Measurements from ENCODE around the gene CELF2. TPM values are rescaled to one million over a fixed set of nuclear protein-coding genes. Genes with fewer than 3 reads are reported as not detected.

Gene CELF2
- polyA plus RNA-seq, 1 donor from 2014 or later: 55.5 TPM

- Histone ChIP-seq H3K4me3 (ENCODE audit: low read length) (no peak overlapping the region), H3K9me2 (ENCODE audit: insufficient read depth, low read length) (no peaks in the 10 kb centered on the region), H3K9me3 (ENCODE audit: low read length) (no peaks in the 10 kb centered on the region), H3K9ac (ENCODE audit: low read length) (no peak overlapping the region), H2AFZ (ENCODE audit: low read depth, low read length) (no peak overlapping the region), H3K36me3 (ENCODE audit: insufficient read depth, low read length) (no peaks in the 10 kb centered on the region), H3K4me2 (ENCODE audit: low read length) (no peak overlapping the region), H3K27me3 (ENCODE audit: insufficient read depth, low read depth, low read length) (no peaks in the 10 kb centered on the region), H3F3A (ENCODE audit: insufficient read depth, low read length, poor library complexity, severe bottlenecking) (no peaks in the 10 kb centered on the region), H3K27ac (ENCODE audit: low read length) (no peak overlapping the region), H3K79me2 (replicated peaks; ENCODE audit: insufficient read depth, low read length) (peaks cover 51% of the 10 kb centered on the region), H4K20me1 (ENCODE audit: insufficient read depth) (no peaks in the 10 kb centered on the region)
- TF ChIP-seq POLR2AphosphoS5 (IDR thresholded peaks at IDR 0.05): no peak
These were observed 8.3 kb downstream of the CELF2 start for GRCh38 chr10:11025978-11026377.

DNA sequence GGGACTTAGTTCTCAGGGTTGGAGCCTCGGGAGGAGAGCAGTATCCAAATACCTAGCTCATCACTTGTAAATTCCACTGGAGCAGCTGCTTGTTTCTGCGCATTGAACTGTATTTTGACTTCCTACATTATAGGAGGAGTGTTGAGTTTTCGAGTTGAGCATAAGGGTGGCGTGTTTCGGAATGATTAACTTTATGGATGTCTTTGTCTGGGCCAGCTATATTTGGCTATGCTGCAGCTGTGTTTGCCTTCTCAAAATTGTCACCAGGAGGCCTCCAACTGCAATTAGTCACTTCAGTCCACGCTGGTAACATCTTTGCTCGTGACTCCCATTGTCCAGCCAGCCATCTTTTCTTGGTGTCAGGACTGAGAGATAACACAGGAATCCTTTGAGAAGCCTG, 9.1 kb downstream of the CELF2 start:
- no peaks in the 10 kb centered on the region for H4K20me1 ChIP-seq (ENCODE audit: insufficient read depth)
- no peak overlapping the region for H3K4me2 ChIP-seq (ENCODE audit: low read length)
- H3K36me3 ChIP-seq (ENCODE audit: insufficient read depth, low read length): no peaks in the 10 kb centered on the region
- no peak overlapping the region for H3K9ac ChIP-seq (ENCODE audit: low read length)
- H3K27me3 ChIP-seq (ENCODE audit: insufficient read depth, low read depth, low read length): no peaks in the 10 kb centered on the region
- peaks cover 43% of the 10 kb centered on the region for H3K79me2 ChIP-seq (replicated peaks; ENCODE audit: insufficient read depth, low read length)
- H3F3A ChIP-seq (ENCODE audit: insufficient read depth, low read length, poor library complexity, severe bottlenecking): no peaks in the 10 kb centered on the region
- no peak overlapping the region for H3K4me3 ChIP-seq (ENCODE audit: low read length)
- H2AFZ ChIP-seq (ENCODE audit: low read depth, low read length): no peak overlapping the region
- no peaks in the 10 kb centered on the region for H3K9me2 ChIP-seq (ENCODE audit: insufficient read depth, low read length)
- H3K27ac ChIP-seq (ENCODE audit: low read length): no peak overlapping the region
- TF ChIP-seq EZH2 (IDR thresholded peaks at IDR 0.05; ENCODE audit: borderline replicate concordance, insufficient read depth, low read length, poor library complexity, severe bottlenecking) (no peak), TAF1 (IDR thresholded peaks at IDR 0.05; ENCODE audit: low read depth) (no peak), MXI1 (conservative IDR thresholded peaks at IDR 0.05; ENCODE audit: poor library complexity, severe bottlenecking) (no peak)
- H3K9me3 ChIP-seq (ENCODE audit: low read length): no peaks in the 10 kb centered on the region

DNA sequence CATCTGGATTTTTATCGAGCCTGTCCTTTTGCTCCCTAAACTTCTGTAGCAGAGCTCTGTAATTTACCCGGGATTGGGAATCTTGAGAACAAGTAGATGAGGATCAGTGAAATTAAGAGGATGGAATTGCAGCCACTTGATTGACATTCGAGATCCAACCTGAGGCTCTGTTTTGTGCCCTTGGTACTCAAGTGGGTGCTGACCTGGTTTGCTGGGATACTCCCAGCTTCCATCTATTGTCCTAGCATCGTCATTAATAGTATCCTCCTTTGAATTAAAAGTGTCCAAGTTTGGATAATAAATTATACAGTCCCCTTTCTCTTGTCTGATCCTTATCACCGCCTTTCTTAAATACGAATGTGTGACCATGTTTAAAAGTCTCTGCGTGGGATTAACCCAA, 17.1 kb downstream of the CELF2 start:
- H3K36me3 ChIP-seq (ENCODE audit: insufficient read depth, low read length): no peaks in the 10 kb centered on the region
- no peaks in the 10 kb centered on the region for H3F3A ChIP-seq (ENCODE audit: insufficient read depth, low read length, poor library complexity, severe bottlenecking)
- H3K4me3 ChIP-seq (ENCODE audit: low read length): no peak overlapping the region
- no peak overlapping the region for H3K9ac ChIP-seq (ENCODE audit: low read length)
- no peak overlapping the region for H3K27ac ChIP-seq (ENCODE audit: low read length)
- no peaks in the 10 kb centered on the region for H3K27me3 ChIP-seq (ENCODE audit: insufficient read depth, low read depth, low read length)
- TF ChIP-seq, protein P1, sequence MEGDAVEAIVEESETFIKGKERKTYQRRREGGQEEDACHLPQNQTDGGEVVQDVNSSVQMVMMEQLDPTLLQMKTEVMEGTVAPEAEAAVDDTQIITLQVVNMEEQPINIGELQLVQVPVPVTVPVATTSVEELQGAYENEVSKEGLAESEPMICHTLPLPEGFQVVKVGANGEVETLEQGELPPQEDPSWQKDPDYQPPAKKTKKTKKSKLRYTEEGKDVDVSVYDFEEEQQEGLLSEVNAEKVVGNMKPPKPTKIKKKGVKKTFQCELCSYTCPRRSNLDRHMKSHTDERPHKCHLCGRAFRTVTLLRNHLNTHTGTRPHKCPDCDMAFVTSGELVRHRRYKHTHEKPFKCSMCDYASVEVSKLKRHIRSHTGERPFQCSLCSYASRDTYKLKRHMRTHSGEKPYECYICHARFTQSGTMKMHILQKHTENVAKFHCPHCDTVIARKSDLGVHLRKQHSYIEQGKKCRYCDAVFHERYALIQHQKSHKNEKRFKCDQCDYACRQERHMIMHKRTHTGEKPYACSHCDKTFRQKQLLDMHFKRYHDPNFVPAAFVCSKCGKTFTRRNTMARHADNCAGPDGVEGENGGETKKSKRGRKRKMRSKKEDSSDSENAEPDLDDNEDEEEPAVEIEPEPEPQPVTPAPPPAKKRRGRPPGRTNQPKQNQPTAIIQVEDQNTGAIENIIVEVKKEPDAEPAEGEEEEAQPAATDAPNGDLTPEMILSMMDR (IDR thresholded peaks at IDR 0.05; ENCODE audit: poor library complexity, severe bottlenecking): no peak
- no peak for TF ChIP-seq RAD21 (conservative IDR thresholded peaks at IDR 0.05)
- TF ChIP-seq EZH2 (IDR thresholded peaks at IDR 0.05; ENCODE audit: borderline replicate concordance, insufficient read depth, low read length, poor library complexity, severe bottlenecking): no peak
- no peak for TF ChIP-seq TAF1 (IDR thresholded peaks at IDR 0.05; ENCODE audit: low read depth)
- no peak for TF ChIP-seq POLR2AphosphoS5 (IDR thresholded peaks at IDR 0.05)
- TF ChIP-seq MXI1 (conservative IDR thresholded peaks at IDR 0.05; ENCODE audit: poor library complexity, severe bottlenecking): no peak
- no peak for TF ChIP-seq EP300 (conservative IDR thresholded peaks at IDR 0.05; ENCODE audit: poor library complexity, severe bottlenecking)
- TF ChIP-seq, protein P2, sequence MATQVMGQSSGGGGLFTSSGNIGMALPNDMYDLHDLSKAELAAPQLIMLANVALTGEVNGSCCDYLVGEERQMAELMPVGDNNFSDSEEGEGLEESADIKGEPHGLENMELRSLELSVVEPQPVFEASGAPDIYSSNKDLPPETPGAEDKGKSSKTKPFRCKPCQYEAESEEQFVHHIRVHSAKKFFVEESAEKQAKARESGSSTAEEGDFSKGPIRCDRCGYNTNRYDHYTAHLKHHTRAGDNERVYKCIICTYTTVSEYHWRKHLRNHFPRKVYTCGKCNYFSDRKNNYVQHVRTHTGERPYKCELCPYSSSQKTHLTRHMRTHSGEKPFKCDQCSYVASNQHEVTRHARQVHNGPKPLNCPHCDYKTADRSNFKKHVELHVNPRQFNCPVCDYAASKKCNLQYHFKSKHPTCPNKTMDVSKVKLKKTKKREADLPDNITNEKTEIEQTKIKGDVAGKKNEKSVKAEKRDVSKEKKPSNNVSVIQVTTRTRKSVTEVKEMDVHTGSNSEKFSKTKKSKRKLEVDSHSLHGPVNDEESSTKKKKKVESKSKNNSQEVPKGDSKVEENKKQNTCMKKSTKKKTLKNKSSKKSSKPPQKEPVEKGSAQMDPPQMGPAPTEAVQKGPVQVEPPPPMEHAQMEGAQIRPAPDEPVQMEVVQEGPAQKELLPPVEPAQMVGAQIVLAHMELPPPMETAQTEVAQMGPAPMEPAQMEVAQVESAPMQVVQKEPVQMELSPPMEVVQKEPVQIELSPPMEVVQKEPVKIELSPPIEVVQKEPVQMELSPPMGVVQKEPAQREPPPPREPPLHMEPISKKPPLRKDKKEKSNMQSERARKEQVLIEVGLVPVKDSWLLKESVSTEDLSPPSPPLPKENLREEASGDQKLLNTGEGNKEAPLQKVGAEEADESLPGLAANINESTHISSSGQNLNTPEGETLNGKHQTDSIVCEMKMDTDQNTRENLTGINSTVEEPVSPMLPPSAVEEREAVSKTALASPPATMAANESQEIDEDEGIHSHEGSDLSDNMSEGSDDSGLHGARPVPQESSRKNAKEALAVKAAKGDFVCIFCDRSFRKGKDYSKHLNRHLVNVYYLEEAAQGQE (IDR thresholded peaks at IDR 0.05; ENCODE audit: borderline replicate concordance): no peak
- no peak for TF ChIP-seq SMC3 (conservative IDR thresholded peaks at IDR 0.05; ENCODE audit: poor library complexity)
- peaks cover 7% of the 10 kb centered on the region for H3K79me2 ChIP-seq (replicated peaks; ENCODE audit: insufficient read depth, low read length)
- H4K20me1 ChIP-seq (ENCODE audit: insufficient read depth): no peaks in the 10 kb centered on the region
- no peak overlapping the region for H2AFZ ChIP-seq (ENCODE audit: low read depth, low read length)
- no peaks in the 10 kb centered on the region for H3K9me2 ChIP-seq (ENCODE audit: insufficient read depth, low read length)
- H3K9me3 ChIP-seq (ENCODE audit: low read length): no peaks in the 10 kb centered on the region
- no peak overlapping the region for H3K4me2 ChIP-seq (ENCODE audit: low read length)
